Fibroblast of lung (primary cell): ENCODE measurements around the gene LSS. TPM values are rescaled to one million over a fixed set of nuclear protein-coding genes. Genes with fewer than 3 reads are reported as not detected.
A peak's percentile ranks its signal among the peaks of the same experiment; 100 is the strongest.

Source experiments
- DNase-seq, 2 donors: peaks; one replicate each; pipeline versions ENCODE4 v3.0.0 to v3.0.0-alpha.2; 2010; ENCODE audit warnings: low read depth in 2 of 2
- H2AFZ ChIP-seq: 2 replicates; pipeline ENCODE4 v1.5.1; 2012; ENCODE audit warnings: low read length, control low read depth, inconsistent platforms
- H3K27ac ChIP-seq: 2 replicates; pipeline ENCODE4 v1.5.1; 2011; ENCODE audit warnings: low read length, control low read depth; ENCODE audit not compliant: insufficient read depth
- H3K27me3 ChIP-seq: 2 replicates; pipeline ENCODE4 v1.5.1; 2011; ENCODE audit warnings: mild to moderate bottlenecking, low read length; ENCODE audit not compliant: control insufficient read depth, insufficient read depth
- H3K36me3 ChIP-seq: 2 replicates; pipeline ENCODE4 v1.5.1; 2011; ENCODE audit warnings: low read length; ENCODE audit not compliant: control insufficient read depth, insufficient read depth
- H3K4me1 ChIP-seq: 2 replicates; pipeline ENCODE4 v1.5.1; 2011; ENCODE audit warnings: low read length; ENCODE audit not compliant: control insufficient read depth, insufficient read depth; ENCODE audit errors: extremely low read depth
- H3K4me2 ChIP-seq: 2 replicates; pipeline ENCODE4 v1.5.1; 2011; ENCODE audit warnings: low read length, control low read depth; ENCODE audit not compliant: insufficient read depth; ENCODE audit errors: extremely low read depth
- H3K4me3 ChIP-seq, 4 experiments: fragments of 200-600 bp in 1 of 4; sonication (generic) in 1 of 4; replicated peaks in 1 of 4; 2 replicates each; pipeline ENCODE4 v1.5.1; 2011 to 2016; ENCODE audit warnings: low read length in 4 of 4, low read depth in 3 of 4, mild to moderate bottlenecking in 3 of 4, control low read depth in 2 of 4, inconsistent platforms in 1 of 4, mixed read lengths in 1 of 4; ENCODE audit not compliant: insufficient read depth in 1 of 4; ENCODE audit errors: control extremely low read depth in 1 of 4
- H3K79me2 ChIP-seq: 2 replicates; pipeline ENCODE4 v1.5.1; 2012; ENCODE audit warnings: mild to moderate bottlenecking, low read length, inconsistent platforms; ENCODE audit not compliant: control insufficient read depth, insufficient read depth
- H3K9ac ChIP-seq: 2 replicates; pipeline ENCODE4 v1.5.1; 2011; ENCODE audit warnings: mild to moderate bottlenecking, low read length, control low read depth; ENCODE audit not compliant: insufficient read depth
- H3K9me3 ChIP-seq: 2 replicates; pipeline ENCODE4 v1.5.1; 2012; ENCODE audit warnings: low read depth, low read length; ENCODE audit not compliant: control insufficient read depth, insufficient read depth
- H4K20me1 ChIP-seq: 2 replicates; pipeline ENCODE4 v1.5.1; 2011; ENCODE audit warnings: low read length; ENCODE audit not compliant: control insufficient read depth, insufficient read depth; ENCODE audit errors: extremely low read depth
- EZH2 ChIP-seq: IDR thresholded peaks from 2 replicates; pipeline ENCODE4 v1.5.1; 2012; ENCODE audit warnings: low read length, control low read depth, mild to moderate bottlenecking; ENCODE audit errors: missing control alignments
- polyA minus RNA-seq: library from RNA; depleted of rRNA, polyadenylated mRNA; stranded (reverse); fragments of >200 nt; gene quantifications from 2 replicates; pipeline ENCODE4 v1.2.3, GENCODE V29; 2011; ENCODE audit warnings: low replicate concordance
- polyA plus RNA-seq, 2 donors: library from polyadenylated mRNA; depleted of rRNA in 1 of 2; stranded (reverse) in 1 of 2; unstranded in 1 of 2; fragments of >200 nt; gene quantifications; 2 replicates each; pipeline ENCODE4 v1.2.1, GENCODE V29; 2011 to 2012; ENCODE audit warnings: missing spikeins in 1 of 2
- total RNA-seq: library from RNA; depleted of rRNA; stranded (reverse); fragments of >200 nt; gene quantifications from 2 replicates; pipeline ENCODE4 v1.2.1, GENCODE V29; 2014
- TF ChIP-seq, protein P1 (sequence below), 2 donors: IDR thresholded peaks in 1 of 2; conservative IDR thresholded peaks in 1 of 2; 1 replicate in 1 of 2; 2 replicates in 1 of 2; pipeline ENCODE4 v1.5.1; 2011 to 2012; ENCODE audit warnings: low read length in 2 of 2, control low read depth in 1 of 2, inconsistent platforms in 1 of 2, low read depth in 1 of 2, mild to moderate bottlenecking in 1 of 2

The LSS gene
- total RNA-seq (106 and 252 TPM in 2 replicates), polyA plus RNA-seq (90.0 and 97.6 TPM in 2 replicates), polyA minus RNA-seq (371 and 392 TPM in 2 replicates)
- polyA plus RNA-seq (2012) = 137 and 141 TPM in 2 replicates

DNA sequence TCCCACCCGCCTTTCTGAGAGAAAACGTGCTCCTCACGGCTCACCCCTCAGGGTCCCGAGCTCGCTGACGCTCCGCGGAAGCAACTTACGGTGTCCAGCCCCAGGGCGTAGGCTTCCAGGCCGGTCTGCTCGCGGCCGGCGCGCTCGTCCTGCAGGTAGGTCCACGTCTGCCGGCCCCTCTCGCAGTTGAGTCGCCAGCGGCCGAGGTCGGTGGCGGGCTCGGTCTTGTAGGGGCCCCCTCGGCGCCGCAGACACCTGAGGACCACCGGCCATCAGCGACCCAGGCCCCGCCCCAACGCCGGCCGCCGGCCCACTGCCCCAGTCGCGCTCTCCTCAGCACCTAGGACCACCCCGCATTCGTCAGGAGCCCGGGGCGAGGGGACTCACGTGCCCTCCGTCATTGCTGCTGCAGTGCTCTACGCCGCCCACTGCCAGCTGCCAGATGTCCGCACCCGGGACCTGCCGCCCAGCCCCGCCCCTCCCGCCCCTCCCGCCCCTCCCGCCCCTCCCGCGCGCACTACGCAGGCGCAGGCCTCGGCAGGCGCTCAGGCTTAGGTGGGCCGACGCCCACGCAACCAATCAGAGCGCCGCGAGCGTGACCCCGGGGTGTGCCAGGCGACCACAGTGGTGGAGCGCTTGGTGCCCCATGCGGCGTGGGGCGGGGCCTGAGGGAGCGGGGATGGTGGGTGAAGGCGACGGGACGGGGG lies at the start of gene LSS:
Gene LSS (minus strand): TSS at position 430 of the 707 bp plus-strand sequence. CDS start 29 bp downstream, at position 401.
- H3K79me2 ChIP-seq = peaks cover 46% of the 10 kb centered on the region
- peak within 1 kb of the TSS; percentile 80 to 98 (median 86) for H3K4me3 ChIP-seq
- TF ChIP-seq, protein P1, sequence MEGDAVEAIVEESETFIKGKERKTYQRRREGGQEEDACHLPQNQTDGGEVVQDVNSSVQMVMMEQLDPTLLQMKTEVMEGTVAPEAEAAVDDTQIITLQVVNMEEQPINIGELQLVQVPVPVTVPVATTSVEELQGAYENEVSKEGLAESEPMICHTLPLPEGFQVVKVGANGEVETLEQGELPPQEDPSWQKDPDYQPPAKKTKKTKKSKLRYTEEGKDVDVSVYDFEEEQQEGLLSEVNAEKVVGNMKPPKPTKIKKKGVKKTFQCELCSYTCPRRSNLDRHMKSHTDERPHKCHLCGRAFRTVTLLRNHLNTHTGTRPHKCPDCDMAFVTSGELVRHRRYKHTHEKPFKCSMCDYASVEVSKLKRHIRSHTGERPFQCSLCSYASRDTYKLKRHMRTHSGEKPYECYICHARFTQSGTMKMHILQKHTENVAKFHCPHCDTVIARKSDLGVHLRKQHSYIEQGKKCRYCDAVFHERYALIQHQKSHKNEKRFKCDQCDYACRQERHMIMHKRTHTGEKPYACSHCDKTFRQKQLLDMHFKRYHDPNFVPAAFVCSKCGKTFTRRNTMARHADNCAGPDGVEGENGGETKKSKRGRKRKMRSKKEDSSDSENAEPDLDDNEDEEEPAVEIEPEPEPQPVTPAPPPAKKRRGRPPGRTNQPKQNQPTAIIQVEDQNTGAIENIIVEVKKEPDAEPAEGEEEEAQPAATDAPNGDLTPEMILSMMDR (conservative IDR thresholded peaks at IDR 0.05 in 1 of 2, IDR thresholded peaks at IDR 0.05 in 1 of 2; ENCODE audit: low read depth in 1 of 2, low read length in 2 of 2) = no peak
- TF ChIP-seq EZH2 = no peak
- H3K27ac ChIP-seq = peak within 1 kb of the TSS; percentile 88
- no peaks in the 10 kb centered on the region for H4K20me1 ChIP-seq
- peak within 1 kb of the TSS; percentile 90 for H3K9ac ChIP-seq
- peak; percentile 97 to 99 for DNase-seq
- H3K4me2 ChIP-seq = peak within 1 kb of the TSS; percentile 96
- peaks cover 9% of the 10 kb centered on the region for H3K4me1 ChIP-seq
- H2AFZ ChIP-seq = peak within 1 kb of the TSS; percentile 74
- H3K36me3 ChIP-seq = peaks cover 2% of the 10 kb centered on the region
- H3K9me3 ChIP-seq = no peaks in the 10 kb centered on the region
- H3K27me3 ChIP-seq = no peaks in the 10 kb centered on the region

DNA sequence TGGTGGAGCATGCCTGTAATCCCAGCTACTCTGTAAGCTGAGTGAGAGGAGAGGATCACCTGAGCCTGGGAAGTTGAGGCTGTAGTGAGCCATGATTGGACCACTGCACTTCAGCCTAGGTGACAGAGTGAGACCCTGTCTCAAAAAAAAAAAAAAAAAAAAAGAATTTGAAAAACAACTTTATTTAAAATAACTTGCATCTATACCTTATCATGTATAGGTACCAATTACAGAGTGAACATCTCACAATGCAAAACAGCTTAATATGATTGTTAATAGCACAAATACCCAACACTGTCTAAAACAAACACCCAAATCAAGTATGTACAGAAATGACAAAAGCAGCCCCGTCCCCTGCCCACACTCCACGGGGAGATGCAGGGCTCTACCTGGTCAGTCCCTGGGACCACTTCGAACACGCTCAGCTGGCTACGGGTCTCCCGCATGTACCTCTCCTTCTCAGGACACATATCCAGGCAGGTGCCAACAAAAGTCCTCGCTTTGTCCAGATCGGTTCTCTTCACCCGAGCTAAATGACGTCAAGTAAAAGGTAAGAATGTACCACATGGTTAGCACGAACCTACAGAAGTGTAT lies 46.3 kb upstream of the LSS start:
- no peak overlapping the region for H2AFZ ChIP-seq
- TF ChIP-seq, protein P1 (conservative IDR thresholded peaks at IDR 0.05 in 1 of 2, IDR thresholded peaks at IDR 0.05 in 1 of 2; ENCODE audit: low read depth in 1 of 2, low read length in 2 of 2) = no peak
- no peak for TF ChIP-seq EZH2
- H3K4me2 ChIP-seq = no peak overlapping the region
- H3K27ac ChIP-seq = no peak overlapping the region
- no peaks in the 10 kb centered on the region for H4K20me1 ChIP-seq
- no peak overlapping the region for H3K4me3 ChIP-seq
- no peaks in the 10 kb centered on the region for H3K9me3 ChIP-seq
- H3K79me2 ChIP-seq = peaks cover 2% of the 10 kb centered on the region
- H3K4me1 ChIP-seq = no peaks in the 10 kb centered on the region
- H3K9ac ChIP-seq = no peak overlapping the region
- DNase-seq = no peak
- peaks cover 25% of the 10 kb centered on the region for H3K36me3 ChIP-seq
- no peaks in the 10 kb centered on the region for H3K27me3 ChIP-seq

DNA sequence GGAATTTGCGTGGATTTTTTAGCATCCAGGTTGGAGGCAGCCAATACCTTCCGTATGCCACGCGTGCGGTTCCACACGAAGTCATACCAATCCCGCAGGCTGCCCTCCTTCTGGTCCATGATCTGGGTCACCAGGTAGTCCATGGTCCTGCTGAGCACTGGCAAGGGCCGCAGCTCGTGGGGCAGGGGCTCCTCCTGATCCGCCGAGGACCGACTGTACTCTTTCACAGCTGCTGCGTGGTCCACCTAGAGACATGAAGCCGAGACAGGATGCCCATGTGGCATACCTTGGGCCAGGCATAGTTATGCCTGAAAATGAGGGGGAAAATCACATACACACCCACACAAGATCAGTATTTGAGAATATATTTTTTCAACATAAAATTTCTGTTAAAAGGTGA lies 44.8 kb upstream of the LSS start:
- Histone ChIP-seq H3K4me3 (no peak overlapping the region), H3K9ac (no peak overlapping the region), H3K27ac (no peak overlapping the region), H4K20me1 (no peaks in the 10 kb centered on the region), H3K4me2 (no peak overlapping the region), H3K36me3 (peaks cover 30% of the 10 kb centered on the region), H3K27me3 (no peaks in the 10 kb centered on the region), H3K4me1 (no peaks in the 10 kb centered on the region), H3K9me3 (no peaks in the 10 kb centered on the region), H3K79me2 (peaks cover 2% of the 10 kb centered on the region), H2AFZ (no peak overlapping the region)
- no peak for DNase-seq
- no peak for TF ChIP-seq EZH2
- TF ChIP-seq, protein P1 (conservative IDR thresholded peaks at IDR 0.05 in 1 of 2, IDR thresholded peaks at IDR 0.05 in 1 of 2; ENCODE audit: low read depth in 1 of 2, low read length in 2 of 2) = no peak
